ENCODE measurements around the gene TRPC4AP. TPM values are rescaled to one million over a fixed set of nuclear protein-coding genes. Genes with fewer than 3 reads are reported as not detected.

Gene TRPC4AP
- total and polyA plus RNA-seq, 2 of the 8 experiments (the other 6 are each of a cell fraction or from before 2014, with no cell fraction given): 73.1 to 74.8 TPM

DNA sequence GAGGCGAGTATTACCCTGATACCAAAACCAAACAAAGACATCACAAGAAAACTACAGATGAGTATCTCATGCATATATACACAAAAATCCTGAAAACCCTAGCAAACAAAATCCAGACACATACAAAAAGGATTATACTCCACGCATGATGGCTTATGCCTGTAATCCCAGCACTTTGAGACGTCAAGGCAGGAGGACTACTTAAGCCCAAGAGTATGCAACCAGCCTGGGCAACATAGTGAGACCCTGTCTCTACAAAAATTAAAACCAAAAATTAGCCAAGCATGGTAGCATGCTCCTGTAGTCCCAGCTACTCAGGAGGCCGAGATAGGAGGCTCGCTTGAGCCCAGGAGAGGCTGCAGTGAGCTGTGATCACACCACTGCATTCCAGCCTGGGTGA lies 32.4 kb downstream of the TRPC4AP start:
- DNase-seq (ENCODE audit: low read depth in 1 of 2, low spot score in 2 of 2) (no peak), FAIRE-seq (no peak)
- H3K9ac ChIP-seq (replicated peaks in 1 of 4; ENCODE audit: extremely low read depth in 1 of 4, low read depth in 3 of 4, low read length in 3 of 4): no peak overlapping the region
- H2BK20ac ChIP-seq (ENCODE audit: low read length): no peak overlapping the region
- peaks cover 1 to 4% of the 10 kb centered on the region in 2 experiments for H4K20me1 ChIP-seq (replicated peaks in 1 of 2; ENCODE audit: control insufficient read depth in 1 of 2, insufficient read depth in 2 of 2, low read length in 2 of 2)
- H3K4ac ChIP-seq (replicated peaks; ENCODE audit: insufficient read length, low read depth, low read length): no peak overlapping the region
- H4K5ac ChIP-seq (ENCODE audit: insufficient read length, low read depth, low read length): no peak overlapping the region
- H2BK12ac ChIP-seq (ENCODE audit: low read depth, low read length): no peak overlapping the region
- H3K27ac ChIP-seq (ENCODE audit: low read depth, low read length): no peak overlapping the region
- no peak overlapping the region for H3K56ac ChIP-seq (replicated peaks; ENCODE audit: insufficient read length, low read depth, low read length)
- no peaks in the 10 kb centered on the region for H3K23me2 ChIP-seq (ENCODE audit: low read depth, low read length)
- H3K79me2 ChIP-seq (ENCODE audit: control insufficient read depth in 1 of 2, insufficient read depth in 2 of 2, low read length in 2 of 2): peaks cover 0 to 55% of the 10 kb centered on the region in 2 experiments; a peak in 2 of 4 replicates
- ChIA-PET POLR2A (ENCODE audit: partially characterized antibody) (no interaction called here), CTCF (ENCODE audit: partially characterized antibody) (interaction anchor here (0.9 kb wide), 1 partner anchor 269 kb away, joined by 3 read pairs; no protein-coding TSS in a partner anchor)
- no peak overlapping the region for H2BK15ac ChIP-seq (ENCODE audit: low read length)
- H2BK120ac ChIP-seq (replicated peaks; ENCODE audit: low read depth, low read length): no peak overlapping the region
- TF ChIP-seq, protein P1, sequence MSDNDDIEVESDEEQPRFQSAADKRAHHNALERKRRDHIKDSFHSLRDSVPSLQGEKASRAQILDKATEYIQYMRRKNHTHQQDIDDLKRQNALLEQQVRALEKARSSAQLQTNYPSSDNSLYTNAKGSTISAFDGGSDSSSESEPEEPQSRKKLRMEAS (IDR thresholded peaks at IDR 0.05): no peak
- H4K8ac ChIP-seq (ENCODE audit: extremely low read depth, insufficient read depth, low read length): no peak overlapping the region
- peaks cover 0 to 2% (median under 1%) of the 10 kb centered on the region in 4 experiments; a peak in 2 of 7 replicates for H3K4me1 ChIP-seq (replicated peaks in 1 of 4; ENCODE audit: control insufficient read depth in 3 of 4, insufficient read depth in 4 of 4, low read length in 3 of 4)
- H2AK5ac ChIP-seq (ENCODE audit: low read depth, low read length): no peak overlapping the region
- H2BK5ac ChIP-seq (ENCODE audit: low read depth, low read length): no peak overlapping the region
- H3K14ac ChIP-seq (ENCODE audit: insufficient read length): no peak overlapping the region
- no peaks in the 10 kb centered on the region for H3K27me3 ChIP-seq (replicated peaks in 1 of 4; ENCODE audit: control insufficient read depth in 3 of 4, extremely low read depth in 1 of 4, insufficient read depth in 3 of 4, low read length in 3 of 4)
- no peaks in the 10 kb centered on the region for H3K9me3 ChIP-seq (ENCODE audit: insufficient read depth in 2 of 2, low read depth in 1 of 2, low read length in 1 of 2)
- no peak overlapping the region for H3K4me2 ChIP-seq (ENCODE audit: insufficient read depth in 1 of 2, low read depth in 2 of 2, low read length in 2 of 2)
- H3K79me1 ChIP-seq (ENCODE audit: low read depth, low read length): peaks cover 3% of the 10 kb centered on the region
- H3K36me3 ChIP-seq (ENCODE audit: control insufficient read depth in 2 of 4, insufficient read depth in 4 of 4, low read length in 3 of 4): no peaks in the 10 kb centered on the region
- no peak overlapping the region for H3K18ac ChIP-seq (ENCODE audit: extremely low read depth, low read length)
- 90% methylated on average over 5 of the region's 5 CpGs; no CpG with 5 or more reads in 1 of the 2 experiments for WGBS, 2 experiments (ENCODE audit: extremely low coverage in 1 of 2, insufficient coverage in 1 of 2, insufficient read length in 1 of 2, insufficient replicate concordance in 2 of 2, low coverage in 1 of 2, low lambda C conversion rate in 2 of 2, missing lambda C conversion rate in 1 of 2)
- H2AFZ ChIP-seq (ENCODE audit: low read length): no peak overlapping the region
- no peak overlapping the region for H3K23ac ChIP-seq (ENCODE audit: insufficient read length)
- H4K91ac ChIP-seq (replicated peaks; ENCODE audit: insufficient read length, low read length): no peak overlapping the region
- H3K4me3 ChIP-seq (ENCODE audit: extremely low read depth in 1 of 4, insufficient read depth in 2 of 4, low read depth in 3 of 4, low read length in 4 of 4): no peak overlapping the region

All from H1 (cell line).